Activated CD4-positive, alpha-beta T cell treated with anti-CD3 and anti-CD28 coated beads, Interleukin-2, amount 10 ng/mL, durations not matched to agents 7 days and 5 days (primary cell): ENCODE data around the gene SIGMAR1. TPM values are rescaled to one million over a fixed set of nuclear protein-coding genes. Genes with fewer than 3 reads are reported as not detected.

ENCODE experiments used
- CTCF ChIA-PET: fragments of 350-600 bp; sonication (Branson Sonifier 250); formaldehyde crosslinking; loops from one replicate; lab custom pipeline; 2021; ENCODE audit warnings: antibody characterized with exemption; lab: Charles Lee
- POLR2A ChIA-PET: fragments of 350-600 bp; sonication (Branson Sonifier 250); formaldehyde crosslinking; loops from one replicate; lab custom pipeline; 2021; ENCODE audit warnings: antibody characterized with exemption; lab: Charles Lee
- DNase-seq: peaks from one replicate; pipeline ENCODE4 v3.0.0-alpha.2; 2020
- H3K27ac Mint-ChIP-seq: one replicate; pipeline ENCODE4 v1.8.0; 2021; ENCODE audit warnings: mild to moderate bottlenecking, moderate library complexity, mixed read lengths
- H3K27me3 Mint-ChIP-seq: one replicate; pipeline ENCODE4 v1.8.0; 2021; ENCODE audit warnings: mixed read lengths
- H3K36me3 Mint-ChIP-seq: one replicate; pipeline ENCODE4 v1.8.0; 2021; ENCODE audit warnings: low read depth, mixed read lengths
- H3K4me1 Mint-ChIP-seq: one replicate; pipeline ENCODE4 v1.8.0; 2021; ENCODE audit warnings: mixed read lengths
- H3K4me3 Mint-ChIP-seq: one replicate; pipeline ENCODE4 v1.8.0; 2021; ENCODE audit warnings: mild to moderate bottlenecking, moderate library complexity, mixed read lengths
- H3K9me3 Mint-ChIP-seq: one replicate; pipeline ENCODE4 v1.8.0; 2021; ENCODE audit warnings: mixed read lengths
- total RNA-seq, 2 experiments: library from RNA; stranded (reverse); gene quantifications; one replicate each; pipeline ENCODE4 v1.2.3, GENCODE V29; 2021

The SIGMAR1 gene
- total RNA-seq, 2 experiments from 2014 or later: 57.7 to 62.2 TPM

DNA sequence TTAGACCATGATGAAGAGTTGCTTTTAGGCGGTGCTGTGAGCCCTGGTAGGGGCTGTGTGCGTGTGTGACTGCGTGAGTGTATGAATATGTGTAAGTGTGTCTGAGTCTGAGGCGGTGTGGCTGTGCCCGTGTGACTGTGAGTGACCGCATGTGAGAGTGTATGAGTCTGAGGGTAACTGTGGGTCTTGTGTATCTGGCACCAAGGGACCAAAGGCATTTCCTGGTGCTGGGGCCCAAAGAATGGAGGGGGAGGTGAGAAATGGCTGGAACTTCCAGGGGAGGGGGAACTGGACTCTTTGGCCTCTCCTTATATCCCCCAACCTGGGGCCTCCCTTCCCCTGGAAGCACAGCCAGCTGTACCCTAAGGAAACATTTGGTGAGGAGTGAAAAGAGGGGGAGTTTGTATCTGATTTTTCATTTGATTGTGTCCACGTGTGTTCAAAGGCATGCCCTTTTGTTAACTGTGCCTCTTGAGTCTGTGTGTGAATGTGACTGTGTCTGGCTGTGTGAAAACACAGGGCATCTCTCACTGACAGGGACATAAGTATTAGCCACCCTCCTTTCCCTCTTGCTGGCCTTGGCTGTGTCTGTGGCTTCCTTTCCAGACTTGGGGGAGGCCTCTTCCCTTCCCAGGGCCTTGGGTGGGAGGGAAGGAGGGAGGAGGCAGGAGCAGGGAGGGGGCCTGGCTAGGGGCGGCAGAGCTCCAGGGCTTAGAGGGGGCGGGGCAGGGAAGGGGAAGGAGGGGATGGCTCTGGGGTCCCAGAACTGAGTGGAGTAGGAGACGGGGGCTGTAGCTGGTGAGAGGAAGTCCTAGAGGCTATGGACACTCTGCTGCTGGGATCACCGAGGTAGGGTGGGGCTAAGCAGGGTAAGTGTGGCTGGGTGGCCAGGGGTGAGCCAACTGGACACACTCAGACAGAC lies 15.8 kb upstream of the SIGMAR1 start:
- CTCF ChIA-PET: interaction anchor here (0.7 kb wide), 1 partner anchor 16 kb away, joined by 3 read pairs; the partner anchor contains the start of gene SIGMAR1
- Mint-ChIP-seq H3K27me3 (no peaks in the 10 kb centered on the region), H3K27ac (no peak overlapping the region), H3K4me1 (peaks cover 38% of the 10 kb centered on the region), H3K36me3 (peaks cover 27% of the 10 kb centered on the region), H3K4me3 (no peak overlapping the region), H3K9me3 (no peaks in the 10 kb centered on the region)
- POLR2A ChIA-PET: interaction anchor here (0.5 kb wide), 1 partner anchor 1293 kb away, joined by 4 read pairs; no protein-coding TSS in a partner anchor
- DNase-seq: no peak

DNA sequence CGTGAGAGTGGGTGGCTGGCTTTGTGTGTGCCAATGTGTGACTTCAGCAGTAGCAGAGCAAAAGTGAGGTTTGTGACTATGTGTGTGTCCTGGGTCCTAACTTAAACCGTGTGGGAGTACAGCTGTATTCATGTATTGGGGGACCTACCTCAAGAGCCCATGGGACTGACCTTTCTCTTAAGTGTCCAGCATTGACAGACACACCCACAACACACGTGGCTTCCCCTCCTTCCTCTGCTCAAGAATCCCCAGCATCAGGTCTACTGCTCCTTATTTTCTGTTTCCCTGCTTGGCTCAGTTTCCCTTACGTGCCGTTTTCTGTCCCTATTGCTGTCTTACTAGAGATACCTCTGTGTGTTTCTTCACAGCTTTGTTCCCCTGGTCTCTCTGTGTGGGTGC lies 15.0 kb upstream of the SIGMAR1 start:
- no peak overlapping the region for H3K4me3 Mint-ChIP-seq
- POLR2A ChIA-PET: no interaction called here

DNA sequence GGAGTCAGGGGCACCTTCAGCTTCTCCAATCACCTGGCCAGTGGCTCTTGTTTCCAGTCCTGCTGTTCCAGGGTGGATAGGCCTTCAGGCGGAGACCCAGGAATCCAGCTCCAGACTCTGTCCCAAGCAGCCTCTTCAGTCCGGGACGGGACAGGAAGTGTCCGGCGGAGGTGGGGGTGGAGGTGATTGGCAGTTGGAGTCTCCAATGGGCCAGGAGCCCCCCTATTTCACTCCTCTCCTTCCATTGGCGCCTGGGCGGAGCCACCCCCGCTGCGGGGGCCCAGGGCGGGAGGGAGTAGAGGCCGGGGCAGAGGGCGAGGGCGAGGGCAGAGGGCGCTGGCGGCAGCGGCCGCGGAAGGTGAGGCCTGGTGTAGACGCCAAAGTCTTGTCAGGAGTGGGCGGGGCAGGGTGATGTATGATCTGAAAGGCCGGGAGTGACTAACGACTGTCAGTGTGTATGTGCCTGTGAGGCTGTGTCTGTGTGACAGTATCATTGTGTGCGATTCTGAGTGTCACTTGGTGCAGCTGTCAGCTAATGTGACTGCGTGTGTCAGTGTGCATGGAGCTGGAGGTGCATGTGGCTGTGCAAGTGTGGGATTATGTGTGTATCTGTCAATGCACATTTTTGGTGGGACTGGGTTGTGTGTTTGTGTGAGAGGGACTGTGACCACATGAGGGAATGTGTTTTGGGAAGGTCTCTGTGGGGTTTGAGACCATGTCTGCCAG lies 14.5 kb upstream of the SIGMAR1 start, which contains the start of gene IL11RA:
Gene IL11RA (plus strand): TSS at position 310 of the 726 bp plus-strand sequence. CDS start 3,033 bp downstream, outside the sequence.
- peak; percentile 34 for DNase-seq
- CTCF ChIA-PET: no interaction called here
- POLR2A ChIA-PET: no interaction called here
- Mint-ChIP-seq H3K36me3 (peaks cover 41% of the 10 kb centered on the region), H3K4me1 (peaks cover 51% of the 10 kb centered on the region), H3K9me3 (no peaks in the 10 kb centered on the region), H3K27me3 (no peaks in the 10 kb centered on the region), H3K4me3 (no peak within 1 kb of the TSS), H3K27ac (peak within 1 kb of the TSS; percentile 3)

More for the DNA sequence above, 15.0 kb upstream of the SIGMAR1 start:
- DNase-seq: no peak
- peaks cover 36% of the 10 kb centered on the region for H3K36me3 Mint-ChIP-seq
- H3K27me3 Mint-ChIP-seq: no peaks in the 10 kb centered on the region
- H3K27ac Mint-ChIP-seq: no peak overlapping the region
- CTCF ChIA-PET: interaction anchor here (0.7 kb wide), 1 partner anchor 15 kb away, joined by 3 read pairs; the partner anchor contains the start of gene SIGMAR1
- no peaks in the 10 kb centered on the region for H3K9me3 Mint-ChIP-seq
- H3K4me1 Mint-ChIP-seq: peaks cover 46% of the 10 kb centered on the region

DNA sequence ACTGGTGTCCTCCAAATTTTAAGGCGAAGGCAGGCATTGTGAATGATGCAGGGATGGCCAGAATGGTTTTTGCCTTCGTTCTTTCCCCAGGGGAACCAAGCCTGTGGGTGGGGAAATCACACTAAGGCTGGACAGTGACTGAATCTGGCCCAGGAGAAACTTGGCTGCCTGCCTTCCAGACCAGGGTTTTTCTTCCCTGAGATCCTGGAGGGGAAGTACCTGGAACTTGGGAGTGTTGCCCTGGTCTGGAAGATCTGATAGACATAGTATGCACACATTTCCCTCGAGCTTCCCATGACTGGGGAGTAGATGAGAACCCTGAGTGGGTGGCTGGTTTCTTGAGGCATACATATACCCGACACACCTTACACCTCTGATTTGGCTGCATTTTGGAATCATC lies 13.7 kb upstream of the SIGMAR1 start:
- Mint-ChIP-seq H3K9me3 (no peaks in the 10 kb centered on the region), H3K4me3 (no peak overlapping the region), H3K27me3 (no peaks in the 10 kb centered on the region), H3K4me1 (peaks cover 54% of the 10 kb centered on the region), H3K36me3 (peaks cover 43% of the 10 kb centered on the region), H3K27ac (no peak overlapping the region)
- no peak for DNase-seq
- POLR2A ChIA-PET: no interaction called here
- CTCF ChIA-PET: interaction anchor here (0.5 kb wide), 1 partner anchor 126 kb away, joined by 4 read pairs; no protein-coding TSS in a partner anchor

DNA sequence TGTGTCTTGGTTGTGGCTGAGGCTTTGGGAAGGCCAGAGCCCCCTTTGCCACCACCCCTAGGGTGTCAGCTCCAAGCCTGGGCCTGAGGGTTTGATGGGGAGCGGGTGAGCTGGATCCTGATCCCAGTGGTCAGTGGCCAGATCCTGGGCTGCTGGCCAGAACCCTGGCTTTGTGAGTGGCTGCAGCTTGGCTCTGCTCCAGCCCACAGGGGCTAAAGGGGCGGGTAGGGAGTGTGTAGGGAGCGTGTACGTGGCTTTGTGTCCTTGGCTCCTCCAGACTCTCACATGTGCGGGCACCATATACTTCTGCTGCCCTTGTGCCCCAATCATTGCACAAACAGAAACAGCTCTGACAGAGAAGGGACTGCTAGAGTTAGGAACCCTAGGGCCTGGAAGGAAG lies 13.2 kb upstream of the SIGMAR1 start:
- POLR2A ChIA-PET: no interaction called here
- H3K27me3 Mint-ChIP-seq: no peaks in the 10 kb centered on the region
- H3K4me3 Mint-ChIP-seq: no peak overlapping the region
- H3K36me3 Mint-ChIP-seq: peaks cover 43% of the 10 kb centered on the region
- no peak for DNase-seq
- CTCF ChIA-PET: interaction anchor here (0.5 to 2.8 kb wide), 5 partner anchors 8 to 196 kb away, joined by 4 to 9 read pairs (median 6); no protein-coding TSS in a partner anchor
- H3K4me1 Mint-ChIP-seq: peaks cover 59% of the 10 kb centered on the region
- no peak overlapping the region for H3K27ac Mint-ChIP-seq
- H3K9me3 Mint-ChIP-seq: no peaks in the 10 kb centered on the region

DNA sequence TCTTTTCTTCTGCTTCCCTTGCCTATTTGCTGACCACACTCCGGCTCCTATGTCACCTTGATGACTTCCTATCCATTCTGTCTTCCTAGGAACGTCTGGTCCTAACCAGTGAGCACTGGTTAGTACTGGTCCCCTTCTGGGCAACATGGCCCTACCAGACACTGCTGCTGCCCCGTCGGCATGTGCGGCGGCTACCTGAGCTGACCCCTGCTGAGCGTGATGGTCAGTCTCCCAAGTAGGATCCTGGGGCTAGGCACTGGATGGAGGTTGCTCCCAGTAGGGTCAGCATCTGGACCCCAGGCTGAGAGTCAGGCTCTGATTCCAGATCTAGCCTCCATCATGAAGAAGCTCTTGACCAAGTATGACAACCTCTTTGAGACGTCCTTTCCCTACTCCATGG lies 11.1 kb upstream of the SIGMAR1 start:
- DNase-seq: no peak
- H3K4me3 Mint-ChIP-seq: peak overlapping the region; percentile 42
- H3K27ac Mint-ChIP-seq: no peak overlapping the region
- H3K36me3 Mint-ChIP-seq: peaks cover 43% of the 10 kb centered on the region
- ChIA-PET POLR2A (no interaction called here), CTCF (interaction anchor here (1.0 to 3.5 kb wide), 4 partner anchors 11 to 29 kb away, joined by 3 to 13 read pairs (median 6); partner anchors contain the start of genes DCTN3 and SIGMAR1)
- H3K9me3 Mint-ChIP-seq: no peaks in the 10 kb centered on the region
- H3K27me3 Mint-ChIP-seq: no peaks in the 10 kb centered on the region
- H3K4me1 Mint-ChIP-seq: peaks cover 59% of the 10 kb centered on the region

DNA sequence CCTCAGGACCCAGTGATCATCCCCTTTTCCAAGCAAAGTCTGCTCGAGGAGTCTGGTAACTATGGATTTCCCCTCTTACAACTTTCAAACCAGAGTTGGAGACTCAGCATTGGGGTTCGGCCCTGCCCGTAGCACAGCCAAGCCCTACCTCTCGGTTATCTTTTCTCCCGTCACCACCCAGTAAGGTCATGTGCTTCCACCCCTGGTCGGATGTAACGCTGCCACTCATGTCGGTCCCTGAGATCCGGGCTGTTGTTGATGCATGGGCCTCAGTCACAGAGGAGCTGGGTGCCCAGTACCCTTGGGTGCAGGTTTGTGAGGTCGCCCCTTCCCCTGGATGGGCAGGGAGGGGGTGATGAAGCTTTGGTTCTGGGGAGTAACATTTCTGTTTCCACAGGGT lies 10.1 kb upstream of the SIGMAR1 start:
- no peaks in the 10 kb centered on the region for H3K9me3 Mint-ChIP-seq
- peaks cover 43% of the 10 kb centered on the region for H3K36me3 Mint-ChIP-seq
- peak; percentile 15 for DNase-seq

DNA sequence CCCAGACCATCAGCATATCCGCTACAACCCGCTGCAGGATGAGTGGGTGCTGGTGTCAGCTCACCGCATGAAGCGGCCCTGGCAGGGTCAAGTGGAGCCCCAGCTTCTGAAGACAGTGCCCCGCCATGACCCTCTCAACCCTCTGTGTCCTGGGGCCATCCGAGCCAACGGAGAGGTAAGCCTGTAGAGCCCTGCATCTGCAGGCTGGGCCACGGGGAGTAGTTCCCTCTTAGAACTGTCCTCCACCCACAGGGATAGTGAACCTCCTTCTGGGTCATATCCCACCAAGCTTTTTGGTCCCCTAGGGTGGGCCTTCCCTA lies 9.5 kb upstream of the SIGMAR1 start:
- Mint-ChIP-seq H3K4me1 (peaks cover 46% of the 10 kb centered on the region), H3K4me3 (peak overlapping the region; percentile 87), H3K36me3 (peaks cover 39% of the 10 kb centered on the region), H3K27me3 (no peaks in the 10 kb centered on the region), H3K27ac (peak overlapping the region; percentile 88), H3K9me3 (no peaks in the 10 kb centered on the region)
- POLR2A ChIA-PET: interaction anchor here (1.3 kb wide), 1 partner anchor 9 kb away, joined by 8 read pairs; the partner anchor contains the start of gene SIGMAR1
- CTCF ChIA-PET: interaction anchor here (1.2 to 3.5 kb wide), 11 partner anchors 9 to 191 kb away, joined by 3 to 29 read pairs (median 8); partner anchors contain the start of gene SIGMAR1
- DNase-seq: no peak

More for the DNA sequence above, 10.1 kb upstream of the SIGMAR1 start:
- POLR2A ChIA-PET: interaction anchor here (0.7 to 1.3 kb wide), 2 partner anchors 10 to 14 kb away, joined by 3 to 8 read pairs; partner anchors contain the start of gene SIGMAR1
- peaks cover 51% of the 10 kb centered on the region for H3K4me1 Mint-ChIP-seq
- CTCF ChIA-PET: interaction anchor here (1.3 to 3.5 kb wide), 6 partner anchors 9 to 20 kb away, joined by 3 to 29 read pairs (median 9); partner anchors contain the start of gene SIGMAR1
- H3K27ac Mint-ChIP-seq: peak overlapping the region; percentile 88
- H3K27me3 Mint-ChIP-seq: no peaks in the 10 kb centered on the region
- peak overlapping the region; percentile 87 for H3K4me3 Mint-ChIP-seq

DNA sequence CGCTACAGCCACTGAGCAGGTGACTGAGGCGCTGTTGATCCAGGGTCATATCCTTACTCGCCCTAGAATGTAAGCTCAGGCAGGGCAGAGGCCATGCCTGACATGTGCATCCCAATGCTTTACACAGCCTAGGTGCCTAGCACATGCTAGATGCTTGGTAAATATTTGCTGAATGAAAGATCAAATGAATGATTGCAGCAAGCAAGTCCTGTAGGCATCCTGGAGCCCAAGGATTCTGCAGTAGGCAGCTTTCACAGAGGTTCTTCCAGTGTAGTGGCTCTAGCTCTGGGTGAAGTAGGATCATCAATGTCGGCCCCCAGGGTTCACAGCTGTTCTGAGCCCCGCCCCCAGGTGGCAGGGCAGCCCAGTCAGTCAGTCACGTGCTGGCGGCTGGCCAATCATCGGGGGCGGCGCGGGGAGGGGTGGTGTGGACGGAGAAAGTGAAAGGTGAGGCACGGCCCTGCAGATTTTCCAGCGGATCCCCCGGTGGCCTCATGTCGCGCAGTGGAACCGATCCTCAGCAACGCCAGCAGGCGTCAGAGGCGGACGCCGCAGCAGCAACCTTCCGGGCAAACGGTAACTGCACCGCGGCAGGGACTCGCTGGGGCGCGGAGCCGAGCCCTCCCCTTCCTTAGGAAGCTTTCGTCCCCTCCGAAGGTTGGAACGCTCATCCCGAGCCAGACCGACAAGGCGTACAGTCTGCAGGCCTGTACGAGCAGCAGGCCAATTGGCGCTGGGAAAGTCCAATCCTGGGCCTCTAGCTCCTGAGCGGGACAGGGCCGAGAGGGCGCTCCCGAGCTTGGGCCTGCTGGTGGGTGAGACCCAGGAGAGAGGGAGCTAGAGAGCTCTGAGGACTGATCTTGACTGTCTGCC lies 8.9 kb upstream of the SIGMAR1 start, which contains the start of gene GALT:
Gene GALT (plus strand): TSS at position 465 of the 873 bp plus-strand sequence. CDS start 30 bp downstream, at position 495.
- Mint-ChIP-seq H3K27ac (peak within 1 kb of the TSS; percentile 88), H3K36me3 (peaks cover 39% of the 10 kb centered on the region), H3K27me3 (no peaks in the 10 kb centered on the region), H3K4me3 (peak within 1 kb of the TSS; percentile 87), H3K9me3 (no peaks in the 10 kb centered on the region), H3K4me1 (peaks cover 44% of the 10 kb centered on the region)
- ChIA-PET CTCF (interaction anchor here (1.2 to 3.5 kb wide), 12 partner anchors 9 to 190 kb away, joined by 3 to 29 read pairs (median 6); partner anchors contain the start of gene SIGMAR1), POLR2A (interaction anchor here (1.3 kb wide), 1 partner anchor 9 kb away, joined by 8 read pairs; the partner anchor contains the start of gene SIGMAR1)
- peak; percentile 98 for DNase-seq

DNA sequence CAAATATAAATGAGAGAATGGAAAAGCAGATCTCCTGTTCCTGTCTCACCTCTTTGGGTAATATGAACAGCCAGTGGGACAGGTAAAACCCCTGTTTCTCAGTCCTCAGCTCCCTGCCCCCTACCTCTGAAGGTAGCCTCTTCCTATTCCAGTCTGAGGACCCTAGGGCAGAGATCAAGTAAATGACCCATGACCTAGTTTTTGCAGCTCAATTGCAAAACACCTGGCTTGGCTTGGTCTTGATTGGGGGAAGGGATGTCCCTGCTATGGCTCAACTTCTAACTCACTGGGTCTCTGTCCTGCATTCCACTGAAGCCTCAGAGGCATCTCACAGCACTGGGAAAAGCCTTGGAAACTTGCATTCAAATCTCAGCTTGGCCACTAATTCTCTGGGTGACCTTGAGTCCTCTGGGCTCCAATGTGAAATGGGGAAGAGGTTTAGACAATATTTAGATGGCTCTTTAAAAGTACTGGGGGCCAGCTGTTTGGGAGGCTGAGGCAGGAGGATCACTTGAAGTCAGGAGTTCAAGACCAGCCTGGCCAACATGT lies 7.3 kb upstream of the SIGMAR1 start:
- no peak overlapping the region for H3K4me3 Mint-ChIP-seq
- H3K27ac Mint-ChIP-seq: no peak overlapping the region
- CTCF ChIA-PET: interaction anchor here (0.6 to 1.6 kb wide), 6 partner anchors 11 to 277 kb away, joined by 3 to 8 read pairs (median 4); no protein-coding TSS in a partner anchor
- no peak for DNase-seq
- H3K4me1 Mint-ChIP-seq: peaks cover 35% of the 10 kb centered on the region
- peaks cover 30% of the 10 kb centered on the region for H3K36me3 Mint-ChIP-seq
- no peaks in the 10 kb centered on the region for H3K9me3 Mint-ChIP-seq
- POLR2A ChIA-PET: no interaction called here
- H3K27me3 Mint-ChIP-seq: no peaks in the 10 kb centered on the region

DNA sequence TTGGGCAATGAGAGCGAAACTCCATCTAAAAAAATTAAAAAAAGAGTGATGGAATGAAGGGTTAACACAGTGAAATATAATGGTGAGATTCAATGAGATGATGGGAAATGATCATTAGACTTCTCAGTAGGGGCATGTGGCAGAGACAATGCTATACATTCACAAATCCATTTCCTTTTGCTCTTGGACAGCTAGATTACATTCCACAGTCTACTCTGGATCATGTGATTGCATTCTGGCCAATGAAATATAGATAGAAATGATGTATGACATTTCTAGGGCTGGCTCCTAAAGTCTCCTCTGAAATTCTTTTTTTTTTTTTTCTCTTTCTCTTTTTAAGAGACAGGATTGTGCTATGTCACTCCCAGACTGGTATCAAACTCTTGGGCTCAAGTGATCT lies 5.1 kb upstream of the SIGMAR1 start:
- DNase-seq: no peak
- H3K27me3 Mint-ChIP-seq: no peaks in the 10 kb centered on the region
- H3K9me3 Mint-ChIP-seq: no peaks in the 10 kb centered on the region
- H3K4me1 Mint-ChIP-seq: peaks cover 26% of the 10 kb centered on the region
- peaks cover 8% of the 10 kb centered on the region for H3K36me3 Mint-ChIP-seq
- no peak overlapping the region for H3K4me3 Mint-ChIP-seq
- POLR2A ChIA-PET: no interaction called here
- H3K27ac Mint-ChIP-seq: no peak overlapping the region
- CTCF ChIA-PET: interaction anchor here (0.9 to 1.5 kb wide), 3 partner anchors 8 to 23 kb away, joined by 4 to 10 read pairs (median 6); no protein-coding TSS in a partner anchor
